Omental fat pad (tissue), 4 donors: ENCODE measurements around the gene MXRA7. TPM values are rescaled to one million over a fixed set of nuclear protein-coding genes. Genes with fewer than 3 reads are reported as not detected.
"Not testable (repeated sequence)": the region's sequence is repeated elsewhere in the genome, so short reads cannot be mapped to it uniquely, and the experiment has no call there.

ENCODE experiments used
- ATAC-seq: fragments of 150-250 bp; one replicate; pipeline ENCODE4 v1.9.1; 2016; ENCODE audit warnings: mild to moderate bottlenecking, moderate library complexity; ENCODE audit not compliant: low FRiP score
- DNase-seq: peaks from one replicate; pipeline ENCODE4 v3.0.0-alpha.2; 2019; ENCODE audit warnings: low spot score
- CTCF ChIP-seq, 3 donors: fragments of 450-650 bp; IDR thresholded peaks; one replicate each; pipeline ENCODE4 v1.5.1; 2016 to 2017; ENCODE audit warnings: antibody characterized with exemption in 3 of 3, mild to moderate bottlenecking in 3 of 3, moderate library complexity in 2 of 3
- total RNA-seq, 4 donors: library from RNA; depleted of rRNA; stranded (reverse); fragments of >200 nt; gene quantifications; one replicate each; pipeline ENCODE4 v1.1.0, GENCODE V29; 2016

Gene MXRA7
- total RNA-seq, 4 donors from 2014 or later: 150 to 231 (median 194) TPM

GRCh38 chr17:76702941-76703637 lies 7.7 kb downstream of the MXRA7 start:
- DNase-seq (no peak), ATAC-seq (no peak)
- TF ChIP-seq CTCF (IDR thresholded peaks at IDR 0.05): no peak

GRCh38 chr17:76702076-76702475 lies 8.7 kb downstream of the MXRA7 start:
- ATAC-seq (no peak), DNase-seq (no peak)
- no peak for TF ChIP-seq CTCF (IDR thresholded peaks at IDR 0.05)

GRCh38 chr17:76701471-76701967 lies 9.2 kb downstream of the MXRA7 start:
- DNase-seq: no peak
- TF ChIP-seq CTCF (IDR thresholded peaks at IDR 0.05): no peak
- no peak for ATAC-seq

GRCh38 chr17:76700617-76701470 lies 9.9 kb downstream of the MXRA7 start:
- TF ChIP-seq CTCF (IDR thresholded peaks at IDR 0.05): no peak
- ATAC-seq: peak; percentile 71
- DNase-seq: no peak

- ATAC-seq (no peak), DNase-seq (no peak)
- no peak for TF ChIP-seq CTCF (IDR thresholded peaks at IDR 0.05)
Observed at GRCh38 chr17:76700270-76700616, 10.5 kb downstream of the MXRA7 start.

- not testable (repeated sequence) for DNase-seq
Observed at GRCh38 chr17:76698466-76698977, 12.2 kb downstream of the MXRA7 start.

GRCh38 chr17:76697702-76698465 lies 12.9 kb downstream of the MXRA7 start:
- no peak for TF ChIP-seq CTCF (IDR thresholded peaks at IDR 0.05)
- no peak for ATAC-seq

More at GRCh38 chr17:76698466-76698977, 12.2 kb downstream of the MXRA7 start:
- not testable (repeated sequence) for ATAC-seq

More at GRCh38 chr17:76697702-76698465, 12.9 kb downstream of the MXRA7 start:
- no peak for DNase-seq
